GM12891 (cell line): ENCODE data around the gene LOXHD1.
A peak's percentile ranks its signal among the peaks of the same experiment; 100 is the strongest.

Experiments used
- DNase-seq: peaks from one replicate; pipeline ENCODE4 v3.0.0; 2011; ENCODE audit warnings: low spot score; ENCODE audit not compliant: insufficient read length
- FAIRE-seq: peaks from 2 replicates; lab custom pipeline; 2011; peaks lifted over from hg19 to GRCh38; lab: Jason Lieb, UNC
- PAX5 ChIP-seq: IDR thresholded peaks from 2 replicates; pipeline ENCODE4 v1.6.1; 2011; ENCODE audit warnings: low read length, moderate library complexity, mild to moderate bottlenecking; ENCODE audit not compliant: insufficient read depth, severe bottlenecking
- POLR2A ChIP-seq: IDR thresholded peaks from 2 replicates; pipeline ENCODE4 v1.6.1; 2011; ENCODE audit warnings: low read depth, low read length, control low read depth
- POLR2AphosphoS5 ChIP-seq: IDR thresholded peaks from 2 replicates; pipeline ENCODE4 v1.6.1; 2011; ENCODE audit warnings: low read depth, low read length, control low read depth
- POU2F2 ChIP-seq: IDR thresholded peaks from 2 replicates; pipeline ENCODE4 v1.6.1; 2011; ENCODE audit warnings: low read depth, mild to moderate bottlenecking, control low read depth, low read length, moderate library complexity
- SPI1 ChIP-seq: IDR thresholded peaks from 2 replicates; pipeline ENCODE4 v1.6.1; 2011; ENCODE audit warnings: low read depth, low read length, control low read depth
- TAF1 ChIP-seq: IDR thresholded peaks from 2 replicates; pipeline ENCODE4 v1.6.1; 2011; ENCODE audit warnings: low read depth, low read length, control low read depth

LOXHD1 gene

DNA sequence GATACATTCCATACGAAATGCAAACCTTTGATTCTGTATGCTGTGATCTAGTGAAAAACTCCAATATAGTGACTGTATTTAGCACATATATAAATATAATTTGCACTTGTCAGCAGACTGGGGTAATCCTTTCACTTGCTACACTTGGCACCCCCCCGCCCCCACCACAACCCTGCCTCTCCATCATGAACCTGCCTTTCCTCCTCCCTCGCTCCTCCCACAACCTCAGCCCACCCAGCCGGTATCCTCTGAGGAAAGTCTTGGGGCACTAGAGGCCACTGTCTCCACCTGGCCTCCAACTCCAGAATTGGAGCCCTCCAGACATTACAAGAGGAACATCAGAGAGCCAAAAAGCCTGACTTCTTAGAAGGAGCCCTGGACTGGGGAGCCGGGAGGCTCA lies 196.3 kb downstream of the LOXHD1 start:
- FAIRE-seq, result no peak
- TF ChIP-seq TAF1 (no peak), POLR2AphosphoS5 (no peak)
- no peak for DNase-seq

GRCh38 chr18:46459789-46460455 lies 197.1 kb downstream of the LOXHD1 start:
- no peak for FAIRE-seq
- no peak for DNase-seq
- TF ChIP-seq PAX5 (no peak), POLR2AphosphoS5 (no peak), TAF1 (no peak), POLR2A (no peak), SPI1 (no peak), POU2F2 (no peak)

DNA sequence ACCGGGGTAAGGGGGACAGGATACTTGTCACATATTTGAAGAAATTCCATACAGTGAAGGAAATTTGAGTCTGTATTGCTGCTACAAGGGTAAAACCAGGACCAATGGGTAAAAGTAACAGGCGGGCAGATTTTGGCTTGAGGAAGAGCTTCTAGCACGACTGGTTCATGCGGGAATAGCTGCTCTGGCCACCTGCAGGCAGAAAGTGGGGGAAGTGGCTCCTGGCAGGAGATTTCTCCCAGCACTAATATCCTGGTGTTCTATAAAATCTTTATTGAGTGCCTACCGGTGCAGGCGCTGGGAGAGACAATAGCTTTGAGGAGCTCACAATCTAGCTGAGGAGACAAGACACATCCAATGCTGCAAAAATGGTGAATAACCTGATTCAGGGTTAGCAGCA lies 198.5 kb downstream of the LOXHD1 start:
- TF ChIP-seq POLR2AphosphoS5 (no peak), PAX5 (no peak)
- FAIRE-seq (no peak), DNase-seq (no peak)

DNA sequence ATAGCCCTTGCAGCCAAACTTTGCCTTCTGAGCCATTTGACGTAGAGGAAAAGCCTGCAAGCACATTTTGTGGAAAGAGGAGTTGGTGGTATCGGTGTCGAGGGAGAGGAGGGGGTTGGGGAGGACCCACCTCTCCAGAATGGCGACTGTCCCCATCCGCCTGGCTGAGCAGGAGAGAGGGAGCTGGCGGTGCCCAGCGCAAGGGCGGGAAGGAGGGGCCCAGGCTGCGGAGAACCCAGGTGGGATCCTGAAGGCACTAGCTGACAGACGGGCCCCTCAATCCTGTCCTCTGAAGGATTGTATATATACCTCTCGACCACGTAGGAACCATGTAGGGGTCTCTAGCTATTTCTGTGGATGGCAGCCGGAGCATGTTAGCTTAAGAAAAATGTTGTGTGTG lies 200.3 kb downstream of the LOXHD1 start:
- FAIRE-seq (no peak), DNase-seq (no peak)
- TF ChIP-seq POLR2AphosphoS5 (no peak), PAX5 (no peak), POU2F2 (no peak), SPI1 (no peak), POLR2A (no peak), TAF1 (no peak)

DNA sequence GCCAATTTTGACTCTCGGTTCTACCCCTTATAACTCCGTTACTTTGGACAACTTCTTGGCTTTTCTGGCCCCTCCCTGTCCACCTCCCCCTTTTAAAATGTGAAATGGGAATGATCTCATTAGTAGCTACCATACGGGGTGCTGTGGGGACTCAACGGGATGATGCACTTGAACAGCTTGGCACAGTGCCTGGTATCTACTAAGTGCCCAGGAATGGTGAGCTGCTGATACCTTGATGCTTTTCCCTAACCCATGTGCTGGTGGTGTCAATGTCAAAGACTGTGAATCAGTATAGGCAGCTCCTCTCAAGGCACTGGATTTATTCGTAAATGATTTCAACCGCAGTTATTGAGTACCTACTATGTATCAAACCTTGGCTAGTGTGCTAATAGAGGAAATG lies 204.2 kb downstream of the LOXHD1 start:
- no peak for DNase-seq
- TF ChIP-seq POLR2AphosphoS5 (no peak), SPI1 (no peak), POLR2A (no peak), PAX5 (no peak), TAF1 (no peak), POU2F2 (no peak)
- FAIRE-seq, result peak; percentile 35

DNA sequence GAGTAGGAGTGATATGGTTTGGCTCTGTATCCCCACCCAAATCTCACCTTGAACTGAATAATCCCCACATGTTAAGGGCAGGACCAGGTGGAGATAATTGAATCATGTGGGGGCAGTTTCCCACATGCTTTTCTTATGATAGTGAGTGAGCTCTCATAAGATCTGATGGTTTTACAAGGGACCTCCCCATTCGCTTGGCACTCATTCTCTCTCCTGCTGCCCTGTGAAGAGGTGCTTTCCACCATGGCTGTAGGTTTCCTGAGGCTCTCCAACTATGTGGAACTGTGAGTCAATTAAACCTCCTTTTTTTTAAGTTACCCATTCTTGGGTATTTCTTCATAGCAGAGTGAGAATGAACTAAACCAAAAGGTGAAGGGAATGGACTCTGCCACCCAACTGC lies 207.5 kb downstream of the LOXHD1 start:
- TF ChIP-seq TAF1 (no peak), POLR2A (no peak), PAX5 (no peak), POU2F2 (no peak), POLR2AphosphoS5 (no peak), SPI1 (no peak)
- FAIRE-seq (no peak), DNase-seq (no peak)

- TF ChIP-seq POLR2AphosphoS5 (no peak), POLR2A (no peak), PAX5 (no peak), POU2F2 (no peak), TAF1 (no peak), SPI1 (no peak)
These were observed 208.0 kb downstream of the LOXHD1 start for GRCh38 chr18:46449033-46449432.

GRCh38 chr18:46448347-46448746 lies 208.7 kb downstream of the LOXHD1 start:
- FAIRE-seq (no peak), DNase-seq (no peak)
- no peak for TF ChIP-seq TAF1

More at GRCh38 chr18:46449033-46449432, 208.0 kb downstream of the LOXHD1 start:
- FAIRE-seq, result no peak
- DNase-seq, result no peak

- DNase-seq (no peak), FAIRE-seq (no peak)
- TF ChIP-seq POLR2AphosphoS5, result no peak
- no peak for TF ChIP-seq PAX5
- TF ChIP-seq TAF1, result no peak
- TF ChIP-seq POLR2A, result no peak
- no peak for TF ChIP-seq SPI1
- no peak for TF ChIP-seq POU2F2
These were observed 209.2 kb downstream of the LOXHD1 start for GRCh38 chr18:46447792-46448191.

DNA sequence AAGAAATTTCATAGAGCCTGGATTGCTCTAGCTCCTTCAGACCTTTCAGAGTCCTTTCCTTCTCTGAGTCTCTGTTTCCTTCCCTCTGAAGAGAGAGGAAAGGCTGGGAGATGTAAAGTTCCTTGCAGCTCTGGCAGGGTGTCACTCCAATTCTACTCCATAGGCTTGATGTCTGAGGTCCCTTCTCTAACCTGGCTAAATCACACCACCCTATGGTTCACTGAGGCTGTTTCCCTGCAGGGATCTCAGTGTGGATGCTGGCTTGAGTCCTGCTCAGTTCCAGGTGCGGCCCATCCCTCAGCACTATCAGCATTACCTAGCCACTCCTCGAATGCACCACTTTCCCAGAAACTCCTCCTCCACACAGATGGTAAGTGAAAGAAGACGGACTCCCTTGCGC lies 209.7 kb downstream of the LOXHD1 start:
- FAIRE-seq (no peak), DNase-seq (no peak)
- TF ChIP-seq POU2F2, result no peak
- TF ChIP-seq TAF1, result no peak
- no peak for TF ChIP-seq PAX5
- TF ChIP-seq POLR2A, result no peak
- no peak for TF ChIP-seq POLR2AphosphoS5
- no peak for TF ChIP-seq SPI1

DNA sequence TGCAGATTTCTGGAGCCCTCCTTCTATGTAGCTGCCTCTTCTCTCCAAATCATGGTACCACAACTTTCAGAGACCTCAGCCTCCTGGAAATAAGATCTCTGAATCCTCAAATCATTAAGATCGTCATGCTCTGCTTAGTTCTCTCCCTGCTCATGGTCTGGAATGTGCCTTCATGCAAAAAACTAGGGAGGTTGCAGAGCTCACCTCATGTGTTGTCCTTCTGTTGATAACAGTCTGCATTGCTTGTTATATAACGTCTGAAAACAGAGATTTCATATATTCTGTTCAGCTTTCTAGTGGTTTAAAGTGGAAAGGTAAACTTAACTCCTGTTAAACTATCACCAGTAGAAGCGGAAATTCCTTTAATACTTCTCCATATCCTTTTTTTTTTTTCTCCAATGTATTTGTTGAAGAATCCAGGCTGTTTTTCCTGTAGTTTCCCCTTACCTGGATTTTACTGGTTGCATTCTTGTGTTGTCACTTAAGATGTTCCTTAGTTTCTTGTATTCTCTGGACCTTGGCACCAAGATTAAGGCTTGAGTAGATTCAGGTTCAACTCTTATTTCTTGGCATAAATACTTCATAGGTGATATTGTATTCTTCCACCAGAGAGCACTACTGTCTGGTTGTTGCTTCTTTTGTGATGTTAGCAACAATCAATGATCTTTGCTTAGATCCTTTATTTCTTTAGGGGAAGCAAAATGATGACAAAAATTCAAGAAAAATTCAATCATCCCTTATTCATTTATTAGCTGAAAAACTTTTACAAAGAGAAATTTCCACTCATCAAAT lies 211.3 kb downstream of the LOXHD1 start:
- no peak for DNase-seq
- FAIRE-seq, result no peak
- TF ChIP-seq TAF1 (no peak), POLR2AphosphoS5 (no peak), PAX5 (no peak), POLR2A (no peak), POU2F2 (no peak), SPI1 (no peak)
